Activated CD4-positive, CD25-positive, alpha-beta regulatory T cell treated with anti-CD3 and anti-CD28 coated beads, Interleukin-2, amount 50 U/mL, for 16 hours (primary cell): ENCODE measurements around the gene RAP1GDS1.
"Not testable (repeated sequence)": the region's sequence is repeated elsewhere in the genome, so short reads cannot be mapped to it uniquely, and the experiment has no call there.

Experiments used
- DNase-seq: peaks from one replicate; pipeline ENCODE4 v3.0.0-alpha.2; 2020; ENCODE audit warnings: low read depth, low spot score

The RAP1GDS1 gene

DNA sequence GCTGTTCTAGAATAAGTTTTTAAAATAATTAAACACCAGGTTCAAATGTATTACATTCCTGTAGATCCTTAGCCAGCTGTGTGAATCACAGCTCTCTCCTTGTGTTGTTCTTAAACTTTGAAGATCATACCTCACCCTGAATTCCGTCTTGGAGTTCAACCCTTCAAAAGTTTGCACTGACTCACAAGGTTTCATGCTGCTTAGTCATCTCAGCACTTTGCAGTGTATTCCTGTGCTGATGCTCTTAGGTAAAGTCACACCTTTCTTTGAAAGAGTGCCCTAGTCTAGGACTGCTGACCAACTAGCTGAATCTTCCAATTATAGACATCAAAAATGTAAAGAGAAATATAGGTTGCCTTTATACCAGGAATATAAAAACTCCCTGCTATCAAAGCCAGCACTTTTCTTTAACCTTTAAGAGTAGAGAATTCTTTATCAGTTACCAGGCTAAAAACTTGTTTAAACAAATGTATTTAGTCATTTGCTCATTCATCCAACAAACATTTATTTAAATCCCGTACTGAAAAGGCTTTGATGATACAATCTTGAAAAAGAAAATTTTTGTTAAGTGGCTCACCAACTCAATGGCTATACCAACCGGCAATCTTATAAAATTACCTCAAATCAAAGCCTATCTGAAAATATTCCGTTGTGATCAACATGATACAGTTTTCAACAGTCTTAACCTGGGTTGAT, 169.7 kb downstream of the RAP1GDS1 start:
- DNase-seq, result no peak

DNA sequence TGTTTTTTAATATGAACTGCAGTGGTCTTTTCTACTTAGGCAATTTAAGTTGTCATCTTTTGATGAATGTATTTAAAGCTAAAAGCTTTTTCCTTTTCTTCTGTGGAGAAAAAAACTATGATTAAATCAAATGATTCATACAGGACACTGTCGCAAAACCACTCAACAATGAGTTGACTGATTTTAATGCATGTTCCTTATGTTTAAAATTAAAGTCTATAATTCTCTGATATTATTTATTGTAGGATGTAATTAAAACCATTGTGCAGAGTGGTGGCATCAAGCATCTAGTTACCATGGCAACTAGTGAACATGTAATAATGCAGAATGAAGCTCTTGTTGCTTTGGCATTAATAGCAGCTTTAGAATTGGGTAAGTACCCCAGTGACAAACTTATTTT, 172.5 kb downstream of the RAP1GDS1 start:
- no peak for DNase-seq

DNA sequence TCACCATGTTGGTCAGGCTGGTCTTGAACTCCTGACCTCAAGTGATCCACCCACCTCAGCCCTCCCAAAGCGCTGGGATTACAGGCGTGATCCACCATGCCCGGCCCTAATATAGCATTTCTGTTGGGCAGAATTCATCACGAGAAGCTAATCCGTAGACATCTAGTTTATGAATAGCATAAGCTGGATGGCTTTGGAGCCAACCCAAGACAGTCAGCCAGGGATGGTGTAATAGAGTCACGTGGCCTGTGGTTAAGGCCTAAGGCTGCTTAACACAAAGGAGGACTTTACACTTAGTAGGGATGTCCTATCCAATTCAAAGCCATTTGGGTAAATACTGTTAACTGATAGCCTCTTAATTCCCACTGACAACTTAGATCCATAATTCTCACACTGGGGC, 173.6 kb downstream of the RAP1GDS1 start:
- DNase-seq, result no peak

DNA sequence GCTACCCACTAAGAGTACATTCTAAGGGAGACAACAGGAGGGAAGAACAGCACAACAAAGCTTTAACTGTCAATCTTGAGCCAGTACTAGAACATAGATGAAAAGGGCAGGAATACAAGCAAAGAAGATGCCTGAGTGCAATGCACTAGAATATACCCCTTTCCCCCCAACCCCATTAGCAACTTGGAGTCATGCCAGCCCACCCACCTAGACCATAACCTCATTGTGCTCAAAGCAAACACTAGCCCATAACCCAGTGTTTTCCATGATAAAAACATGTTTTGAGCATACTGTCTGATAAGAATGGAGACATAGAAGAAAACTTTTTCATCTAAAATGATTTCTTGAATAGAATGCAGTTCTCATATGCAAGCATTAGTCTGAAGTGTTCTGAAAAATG, 183.2 kb downstream of the RAP1GDS1 start:
- no peak for DNase-seq

DNA sequence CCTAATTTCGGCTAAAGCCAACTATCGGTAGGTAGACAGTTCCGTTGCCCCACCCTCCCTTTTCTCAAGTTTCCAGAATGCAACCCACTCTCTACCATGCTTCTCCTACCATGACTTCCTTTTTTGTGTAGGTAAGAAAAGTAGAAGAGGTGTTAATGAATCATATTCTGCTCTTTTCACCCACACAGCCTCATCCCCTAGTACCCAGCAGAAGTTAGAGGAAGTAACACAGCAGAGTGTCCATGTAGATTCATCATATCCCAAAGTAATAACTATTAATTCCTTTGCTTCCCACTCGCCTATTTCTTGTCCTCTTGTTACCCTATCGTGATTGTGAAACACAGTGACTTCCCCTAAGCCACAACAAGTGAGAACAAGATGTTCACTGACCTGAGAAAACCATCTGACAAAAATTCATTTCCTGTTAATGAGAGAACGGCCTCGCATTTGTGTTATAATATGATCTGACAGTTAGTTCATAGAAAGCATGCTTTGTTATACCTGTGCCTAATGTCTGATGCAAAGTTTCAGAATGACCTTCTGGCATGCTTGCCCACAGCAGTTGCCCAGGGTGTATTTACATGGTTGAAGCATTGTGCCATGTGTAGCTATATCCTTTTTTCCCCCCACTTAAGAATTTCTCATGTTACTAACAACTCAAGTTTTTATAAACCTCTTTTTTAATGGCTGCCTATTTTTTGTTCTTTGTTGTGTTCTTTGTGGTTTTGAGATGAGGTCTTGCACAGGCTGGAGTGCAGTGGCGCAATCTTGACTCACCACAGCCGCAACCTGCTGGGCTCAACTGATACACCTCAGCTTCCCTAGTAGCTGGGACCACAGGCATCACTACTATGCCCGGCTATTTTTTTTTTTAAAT, 185.6 kb downstream of the RAP1GDS1 start:
- DNase-seq, result no peak

DNA sequence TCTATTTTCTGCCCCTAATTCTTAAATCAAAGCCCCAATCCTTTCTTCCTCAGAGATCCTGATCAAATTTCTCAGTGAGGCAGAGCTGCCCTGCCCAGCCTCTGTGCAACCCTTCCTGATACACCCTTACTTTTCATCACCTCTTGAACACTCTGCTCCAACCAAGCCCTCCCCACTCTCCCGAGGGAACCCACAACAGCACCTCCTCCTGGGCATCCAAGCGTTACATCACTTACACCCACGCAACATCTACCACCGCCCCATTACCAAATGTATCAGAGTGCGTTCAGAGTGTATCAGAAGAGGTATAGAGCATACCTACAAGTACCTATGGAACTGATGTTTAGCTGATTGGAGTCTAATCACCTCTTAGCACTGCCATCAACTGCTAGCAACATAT, 186.5 kb downstream of the RAP1GDS1 start:
- no peak for DNase-seq

DNA sequence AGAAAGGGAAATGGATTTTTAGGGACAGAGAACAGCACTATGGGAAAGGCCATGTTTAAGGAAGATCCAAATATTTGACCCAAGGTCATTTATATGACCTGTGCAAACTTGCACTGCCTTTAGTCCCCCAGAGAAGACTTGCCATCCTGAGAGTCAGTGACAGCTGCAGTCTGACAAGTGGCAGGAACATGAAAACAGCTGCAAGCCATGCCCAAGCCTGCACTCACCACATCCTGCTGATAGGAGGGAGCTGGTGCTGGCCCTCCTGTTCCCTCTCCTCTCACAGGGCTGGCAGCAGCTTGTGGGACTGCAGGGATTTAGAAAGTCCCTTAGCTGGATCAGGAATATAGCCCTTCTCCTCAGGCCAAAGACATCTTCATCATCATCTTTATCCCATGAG, 187.7 kb downstream of the RAP1GDS1 start:
- no peak for DNase-seq

DNA sequence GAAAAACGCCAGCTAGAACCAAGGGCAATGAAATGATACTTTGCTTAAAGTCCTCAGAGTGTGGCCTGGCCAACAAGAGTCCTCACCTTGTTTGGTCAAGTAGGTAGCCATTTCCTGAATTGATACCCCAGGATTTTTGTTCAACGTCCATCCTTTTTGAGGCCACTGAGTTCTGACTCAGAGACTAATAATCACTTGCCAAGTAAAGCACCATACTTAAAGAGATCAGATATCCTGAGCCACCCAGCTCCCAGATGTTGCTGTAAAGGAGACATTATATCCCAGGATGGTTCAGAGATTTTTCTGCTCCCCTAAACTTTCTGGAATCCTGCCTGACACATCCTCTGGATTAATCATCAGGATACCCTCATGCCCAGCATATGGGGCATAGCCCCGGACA, 190.9 kb downstream of the RAP1GDS1 start:
- DNase-seq, result no peak

DNA sequence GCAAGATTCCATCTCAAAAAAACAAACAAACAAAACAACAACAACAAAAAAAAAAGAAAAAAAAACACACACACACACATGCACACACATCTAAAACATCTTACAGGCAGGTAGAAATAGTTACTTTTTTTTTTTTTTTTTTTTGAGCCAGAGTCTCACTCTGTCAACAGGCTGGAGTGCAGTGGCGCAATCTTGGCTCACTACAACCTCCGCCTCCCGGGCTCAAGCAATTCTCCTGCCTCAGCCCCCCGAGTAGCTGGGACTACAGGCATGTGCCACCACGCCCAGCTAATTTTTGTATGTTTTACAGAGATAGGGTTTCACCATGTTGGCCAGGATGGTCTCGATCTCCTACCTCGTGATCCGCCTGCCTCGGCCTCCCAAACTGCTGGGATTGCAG, 196.2 kb downstream of the RAP1GDS1 start:
- DNase-seq, result not testable (repeated sequence)

DNA sequence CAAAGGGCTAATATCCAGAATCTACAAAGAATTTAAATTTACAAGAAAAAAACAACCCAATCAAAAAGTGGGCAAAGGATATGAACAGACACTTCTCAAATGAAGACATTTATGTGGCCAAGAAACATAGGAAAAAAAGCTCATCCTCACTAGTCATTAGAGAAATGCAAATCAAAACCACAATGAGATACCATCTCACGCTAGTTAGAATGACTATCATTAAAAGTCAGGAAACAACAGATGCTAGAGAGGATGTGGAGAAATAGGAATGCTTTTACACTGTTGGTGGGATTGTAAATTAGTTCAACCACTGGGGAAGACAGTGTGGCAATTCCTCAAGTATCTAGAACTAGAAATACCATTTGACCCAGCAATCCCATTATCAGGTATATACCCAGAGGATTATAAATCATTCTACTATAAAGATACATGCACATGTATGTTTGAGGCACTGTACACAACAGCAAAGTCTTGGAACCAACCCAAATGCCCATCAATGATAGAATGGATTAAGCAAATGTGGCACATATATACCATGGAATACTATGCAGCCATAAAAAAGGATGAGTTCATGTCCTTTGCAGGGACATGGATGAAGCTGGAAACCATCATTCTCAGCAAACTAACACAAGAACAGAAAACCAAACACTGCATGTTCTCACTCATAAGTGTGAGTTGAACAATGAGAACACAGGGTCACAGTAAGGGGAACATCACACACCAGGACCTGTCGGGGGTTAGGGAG, 200.1 kb downstream of the RAP1GDS1 start:
- not testable (repeated sequence) for DNase-seq

DNA sequence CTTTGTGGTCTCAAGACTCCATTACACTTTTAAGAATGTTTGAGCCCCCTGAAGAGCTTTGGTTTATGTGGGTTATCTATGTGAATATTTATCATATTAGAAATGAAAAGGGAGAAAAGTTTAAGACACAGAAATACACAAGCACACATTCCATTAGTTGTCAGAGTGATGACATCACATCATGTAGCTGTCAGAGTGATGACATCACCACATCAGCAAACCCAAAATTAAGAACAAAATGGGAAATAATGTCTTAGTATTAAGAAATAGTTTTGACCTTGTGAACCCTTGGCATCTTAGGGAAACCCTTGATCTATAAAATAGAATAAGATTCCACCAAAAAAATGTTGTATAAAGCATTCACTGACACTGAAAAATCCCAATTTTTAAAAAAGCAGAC, 201.3 kb downstream of the RAP1GDS1 start:
- DNase-seq, result no peak

DNA sequence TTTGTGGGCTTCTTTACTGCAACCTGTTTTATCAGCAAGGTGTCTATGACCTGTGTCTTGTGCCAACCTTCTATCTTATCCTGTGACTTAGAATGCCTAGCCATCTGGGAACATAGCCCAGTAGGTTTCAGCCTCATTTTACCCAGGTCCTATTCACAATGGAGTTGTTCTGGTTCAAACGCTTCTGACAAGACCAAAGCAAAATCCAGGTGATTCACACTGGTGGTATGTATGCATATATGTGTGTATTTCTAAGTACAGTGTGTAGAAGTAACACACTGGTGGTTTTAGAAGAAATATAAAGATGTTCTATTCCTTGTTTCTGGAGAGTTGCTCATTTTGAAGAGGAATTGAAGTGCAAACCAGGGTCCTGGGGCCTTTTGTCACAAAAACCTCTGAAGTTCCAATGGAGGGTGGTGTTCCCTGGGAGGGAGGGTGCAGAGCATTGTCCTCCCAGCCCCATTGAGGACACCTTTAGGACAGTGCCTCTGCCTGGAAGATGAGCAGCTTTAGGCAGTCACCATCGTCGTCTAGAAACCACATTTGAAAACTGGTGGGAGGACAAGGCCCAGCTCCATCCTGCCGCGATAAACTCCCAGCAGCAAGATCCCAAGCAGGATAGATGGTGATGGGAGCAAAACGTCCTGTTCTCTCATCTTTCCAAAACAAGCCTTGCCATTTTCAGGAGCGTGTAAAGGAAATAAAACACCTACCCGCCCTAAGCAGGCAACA, 205.8 kb downstream of the RAP1GDS1 start:
- no peak for DNase-seq

DNA sequence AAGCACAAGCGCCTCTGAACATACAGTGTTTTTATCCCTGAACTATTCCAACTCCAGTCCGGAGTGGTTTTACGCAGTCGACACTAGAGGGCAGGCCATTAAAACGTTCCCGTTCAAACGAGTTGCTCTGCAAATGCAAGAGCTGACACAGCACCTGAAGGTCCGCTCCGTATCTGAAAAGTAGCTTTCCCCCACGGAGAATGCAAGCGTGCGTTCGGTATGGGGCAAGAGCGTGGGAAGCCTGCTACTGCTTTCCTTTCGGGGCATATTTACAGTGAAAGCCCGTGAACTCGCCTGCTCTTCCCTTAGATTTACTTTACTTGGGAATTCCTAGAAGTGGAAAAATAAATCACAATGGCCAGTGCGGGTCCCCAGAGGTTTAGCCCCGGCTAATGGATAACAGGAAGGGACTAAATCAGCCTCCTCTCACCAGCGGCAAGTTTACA, 206.5 kb downstream of the RAP1GDS1 start:
- peak; percentile 55 for DNase-seq

DNA sequence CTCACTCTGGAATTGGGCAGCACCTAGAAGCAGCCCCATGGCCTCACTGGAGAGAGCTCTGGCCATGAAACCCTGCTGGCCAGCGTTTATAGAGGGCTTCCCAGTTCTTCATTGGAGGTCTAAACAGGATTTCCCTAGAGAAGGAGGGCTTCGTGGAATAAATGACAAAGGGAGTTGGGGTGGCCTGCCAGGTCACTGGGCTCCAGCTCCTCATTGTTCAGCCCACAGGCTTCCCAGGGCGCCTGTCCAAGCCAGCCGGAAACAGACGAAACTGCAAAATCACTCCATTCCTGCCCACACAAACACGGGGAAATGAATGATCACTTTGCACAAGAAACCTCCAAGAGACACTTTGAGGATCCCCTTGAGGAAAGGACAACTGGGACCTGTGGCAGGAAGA, 207.5 kb downstream of the RAP1GDS1 start:
- DNase-seq, result no peak

DNA sequence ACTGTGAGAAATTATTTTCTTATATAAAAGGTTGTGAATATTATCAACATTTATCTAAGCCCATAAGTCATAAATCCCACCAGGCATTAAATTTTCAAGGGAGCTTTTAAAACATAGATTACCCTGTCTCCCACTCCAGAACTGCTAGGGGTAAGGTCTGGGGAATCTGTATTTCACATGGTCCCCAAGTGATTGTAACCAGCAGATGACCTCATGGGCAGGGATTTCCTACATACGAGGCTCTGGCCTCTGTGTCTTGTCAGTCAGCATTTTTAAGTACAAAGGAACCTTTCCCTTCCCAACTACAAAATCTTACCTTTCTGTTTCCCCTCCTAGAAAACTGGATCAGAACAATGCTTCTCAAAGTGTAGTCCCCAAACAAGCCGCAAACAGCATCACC, 208.6 kb downstream of the RAP1GDS1 start:
- DNase-seq, result no peak

DNA sequence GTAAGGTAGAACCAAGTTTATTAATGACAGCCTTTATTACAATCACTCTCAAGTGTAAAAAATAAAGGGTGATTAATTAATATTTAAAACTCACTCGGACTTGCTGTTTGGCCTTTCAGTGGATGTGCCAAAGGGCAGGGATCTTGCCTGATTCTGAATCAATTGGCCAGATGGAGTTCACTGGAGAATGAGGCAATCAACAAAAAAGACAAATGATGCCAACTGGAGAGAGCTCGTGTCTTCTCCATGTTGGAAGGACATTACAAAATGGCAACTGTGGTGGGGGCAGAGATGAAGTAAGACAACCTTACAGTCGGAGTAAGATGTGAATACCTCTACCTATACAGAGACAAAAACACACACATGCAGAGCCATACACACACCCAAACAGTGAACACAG, 209.2 kb downstream of the RAP1GDS1 start:
- DNase-seq, result no peak

DNA sequence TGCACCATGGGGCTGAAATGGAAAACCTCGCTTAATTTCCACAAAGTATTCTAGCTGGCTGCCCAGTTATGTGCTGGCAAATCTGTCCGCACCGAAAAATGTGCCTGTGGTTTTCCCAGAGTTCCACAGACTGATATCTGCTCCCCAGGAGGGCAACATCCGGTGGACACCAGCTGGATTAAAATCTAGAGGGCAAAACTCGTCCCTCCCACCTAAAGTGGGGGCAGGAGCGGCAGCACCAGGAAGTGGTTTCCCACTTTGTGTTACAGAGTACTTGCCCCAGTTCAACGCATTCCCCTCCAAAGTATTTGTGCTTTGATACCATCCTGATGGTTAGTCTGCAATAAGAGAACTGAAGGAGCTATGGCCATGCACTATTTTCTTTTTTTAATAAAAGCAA, 209.6 kb downstream of the RAP1GDS1 start:
- no peak for DNase-seq

DNA sequence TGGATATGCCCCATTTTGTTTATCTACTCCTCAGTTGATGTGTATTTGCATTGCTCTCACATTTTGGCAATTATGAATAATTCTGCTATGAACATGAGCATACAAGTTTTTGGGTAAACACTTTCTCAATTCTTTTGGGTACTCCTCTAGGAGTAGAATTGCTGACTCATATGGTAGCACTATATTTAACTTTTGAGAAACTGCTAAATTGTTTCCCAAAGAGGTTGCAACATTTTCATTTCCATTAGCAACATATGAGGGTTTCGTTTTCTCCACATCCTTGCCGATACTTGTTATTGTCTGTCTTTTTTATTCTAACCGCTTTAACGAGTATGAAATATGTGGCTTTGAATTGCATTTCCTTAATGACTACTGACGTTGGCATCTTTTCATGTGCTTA, 211.9 kb downstream of the RAP1GDS1 start:
- no peak for DNase-seq

DNA sequence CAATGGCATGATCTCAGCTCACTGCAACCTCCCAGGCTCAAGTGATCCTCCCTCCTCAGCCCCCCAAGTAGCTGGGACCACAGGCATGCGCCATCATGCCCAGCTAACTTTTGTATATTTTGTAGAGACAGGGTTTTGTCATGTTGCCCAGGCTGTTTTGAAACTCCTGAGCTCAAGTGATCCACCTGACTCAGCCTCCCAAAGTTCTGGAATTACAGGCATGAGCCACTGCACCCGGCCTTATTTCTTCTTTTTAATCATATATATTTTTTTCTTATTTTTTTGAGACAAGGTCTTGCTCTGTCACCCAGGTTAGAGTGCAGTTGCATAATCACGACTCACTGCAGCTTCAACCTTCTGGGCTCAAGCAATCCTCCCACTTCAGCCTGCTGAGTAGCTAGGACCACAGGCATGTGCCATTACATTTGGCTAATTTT, 213.2 kb downstream of the RAP1GDS1 start:
- DNase-seq, result no peak

DNA sequence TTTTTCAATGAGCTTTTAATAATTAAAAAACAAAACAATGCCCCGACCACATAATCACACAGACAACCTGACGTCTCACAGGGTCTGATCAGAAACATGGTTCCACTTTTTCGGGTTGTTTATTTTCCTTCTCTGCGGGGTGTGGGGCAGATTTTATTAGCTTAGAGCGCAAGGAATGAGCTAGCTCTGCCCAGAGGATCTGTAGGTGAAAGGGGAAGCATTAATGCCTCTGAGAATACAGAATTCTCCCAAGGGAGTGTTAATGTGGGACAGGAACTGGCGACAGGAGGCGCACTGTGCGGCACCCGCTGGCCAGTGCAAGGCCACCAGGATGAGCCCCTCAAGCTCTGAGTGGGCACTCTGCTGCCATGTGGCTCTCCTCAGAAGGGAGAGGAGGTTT, 215.7 kb downstream of the RAP1GDS1 start:
- no peak for DNase-seq

DNA sequence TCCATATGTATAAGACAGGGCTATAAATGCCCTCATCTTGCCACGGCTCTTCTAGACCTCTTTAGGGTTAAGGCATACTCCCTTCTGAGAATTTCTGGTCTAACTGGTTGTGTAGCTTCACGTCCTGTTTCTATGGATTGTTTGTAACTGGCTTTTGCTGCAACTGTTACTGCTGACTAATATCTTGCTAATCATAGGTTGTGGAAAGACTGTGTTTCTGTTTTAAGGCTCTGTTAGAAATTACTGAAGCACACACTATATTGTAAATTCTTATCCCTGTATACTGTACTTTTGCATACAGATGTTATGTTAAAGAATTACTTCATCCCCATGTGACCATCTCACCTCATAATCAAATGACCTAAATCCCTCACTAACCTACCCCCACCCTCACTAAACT, 218.4 kb downstream of the RAP1GDS1 start:
- DNase-seq, result not testable (repeated sequence)

DNA sequence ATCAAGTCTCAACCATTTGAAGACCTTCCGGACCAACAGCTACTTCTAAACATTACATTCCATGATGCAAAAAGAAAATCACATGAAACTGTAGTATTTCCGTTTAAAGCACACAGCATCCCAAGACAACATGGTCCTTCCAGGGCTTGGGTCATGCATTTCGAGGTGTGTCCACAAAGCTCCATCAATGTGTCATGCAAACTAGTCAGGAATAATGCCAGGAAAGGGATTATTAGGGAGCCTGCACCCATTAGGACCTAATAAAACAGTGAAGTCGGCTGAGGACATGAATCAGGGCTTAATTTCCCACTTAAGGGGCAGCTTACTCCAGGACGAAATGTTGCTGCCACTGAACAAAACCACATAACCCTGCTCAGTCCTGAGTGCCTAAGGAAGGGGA, 219.4 kb downstream of the RAP1GDS1 start:
- no peak for DNase-seq
